HG03342 (cell line): ENCODE measurements around the gene KARS1.
A peak's percentile ranks its signal among the peaks of the same experiment; 100 is the strongest.

Experiments used
- ATAC-seq: cut with Tn5 transposase; IDR thresholded peaks from one replicate; pipeline ENCODE4 v1.9.1; 2021; ENCODE audit warnings: mild to moderate bottlenecking, moderate library complexity; ENCODE audit not compliant: unreplicated experiment

The KARS1 gene

DNA sequence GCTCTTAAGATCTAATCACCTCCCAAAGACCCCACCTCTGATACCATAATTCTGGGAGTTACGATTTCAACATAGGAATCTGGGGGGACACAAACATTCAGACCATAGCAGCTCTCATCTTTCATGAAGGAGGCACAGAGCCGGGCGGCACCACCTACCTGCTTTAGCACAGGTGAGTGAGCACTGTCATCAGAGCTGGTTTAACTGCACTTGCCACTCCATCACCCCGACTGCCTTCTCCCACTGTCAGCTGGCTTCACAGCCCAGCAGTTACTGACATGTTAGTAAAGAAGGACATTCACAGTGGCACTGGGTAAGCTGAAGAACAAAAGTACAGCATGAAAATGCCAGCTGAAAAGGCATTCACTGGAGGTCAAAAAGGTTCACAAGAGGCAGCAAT lies 58.7 kb downstream of the KARS1 start:
- no peak for ATAC-seq

GRCh38 chr16:75584108-75584507 lies 63.4 kb downstream of the KARS1 start:
- ATAC-seq = no peak

DNA sequence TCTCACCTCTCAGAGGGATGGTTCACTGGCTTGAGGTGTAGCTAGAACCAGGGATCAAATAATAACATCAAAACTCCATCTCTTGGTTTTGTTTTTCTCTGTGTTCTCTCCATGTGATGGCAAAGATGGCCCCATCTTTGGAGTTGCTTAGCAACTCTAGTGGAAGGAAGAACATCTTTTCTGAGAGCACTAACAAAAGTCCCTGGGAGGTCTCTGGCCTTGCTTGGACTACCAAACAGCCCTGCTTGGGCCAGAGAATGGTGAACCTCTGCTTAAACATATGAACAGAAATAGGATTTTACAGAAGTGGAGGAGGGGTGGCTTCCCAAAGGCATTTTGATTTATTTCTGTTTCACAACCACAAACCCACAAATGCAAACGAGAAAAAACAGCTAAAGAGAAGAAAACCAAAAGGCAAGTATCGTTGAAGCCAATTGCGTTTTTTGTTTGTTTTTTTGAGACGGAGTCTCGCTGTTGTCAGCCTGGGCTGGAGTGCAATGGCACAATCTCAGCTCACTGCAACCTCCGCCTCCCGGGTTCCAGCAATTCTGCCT lies 68.1 kb downstream of the KARS1 start:
- ATAC-seq = peak; percentile 41

GRCh38 chr16:75578725-75579124 lies 68.7 kb downstream of the KARS1 start:
- ATAC-seq = no peak

GRCh38 chr16:75578212-75578611 lies 69.3 kb downstream of the KARS1 start:
- ATAC-seq = no peak
